Stimulated activated CD4-positive, alpha-beta T cell treated with anti-CD3 and anti-CD28 coated beads, Interleukin-4, amount 100 ng/mL, for 1 hour (primary cell): Measurements from ENCODE around the gene NEK4.

Experiments
- DNase-seq: peaks from one replicate; pipeline ENCODE4 v3.0.0-alpha.2; 2020

The NEK4 gene

DNA sequence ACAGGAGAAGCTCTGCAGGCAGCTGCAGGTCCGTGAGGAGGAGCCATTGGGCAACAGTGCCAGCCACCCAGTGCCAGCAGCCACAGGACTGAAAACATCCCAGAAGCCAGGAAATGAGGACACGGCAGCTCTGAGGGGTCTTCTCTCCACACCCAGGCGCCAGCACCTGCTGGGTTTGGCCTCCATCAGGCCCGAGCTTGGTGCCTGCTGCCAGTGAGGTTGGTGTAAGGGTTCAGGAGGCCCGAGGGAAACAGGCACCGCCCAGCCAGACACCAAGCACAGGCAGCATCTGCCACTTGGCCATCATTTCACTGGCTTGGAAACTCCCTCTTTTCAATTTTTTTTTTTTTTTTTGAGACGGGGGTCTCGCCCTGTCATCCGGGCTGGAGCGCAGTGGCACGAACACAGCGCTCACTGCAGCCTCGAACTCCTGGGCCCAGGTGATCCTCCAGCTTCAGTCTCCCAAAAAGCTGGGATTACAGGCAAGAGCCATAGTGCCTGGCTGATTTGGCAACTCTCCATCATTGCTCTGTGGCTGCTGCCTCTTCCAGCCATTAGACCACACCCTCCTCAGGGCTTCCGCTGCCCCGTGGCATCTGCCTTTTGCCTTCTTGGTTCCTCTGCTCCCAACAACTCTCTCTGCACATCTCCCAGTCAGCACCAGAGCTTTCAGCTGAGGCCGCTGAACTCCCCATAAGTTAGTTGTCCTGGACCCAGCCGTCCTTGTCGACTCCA, 22.4 kb upstream of the NEK4 start:
- DNase-seq, result no peak

DNA sequence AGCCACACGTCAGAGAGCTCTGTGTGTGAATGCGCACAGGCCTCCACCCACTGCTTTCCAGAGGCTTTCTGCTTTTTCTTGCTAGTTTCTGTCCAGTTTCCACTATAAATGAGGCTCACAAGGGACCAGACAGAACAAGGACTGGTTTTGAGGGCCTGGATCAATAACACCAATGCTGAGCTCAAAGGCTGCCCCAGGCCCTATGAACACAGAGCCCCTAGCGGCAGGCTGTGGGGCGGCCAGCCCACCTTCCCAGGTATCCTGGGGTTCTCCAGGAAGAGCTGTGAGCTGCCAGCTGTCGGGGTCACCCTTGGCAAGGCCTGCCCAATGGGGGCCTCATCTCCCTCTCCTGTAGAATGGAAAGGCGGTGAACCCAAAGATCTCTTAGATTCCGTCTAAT, 21.7 kb upstream of the NEK4 start:
- DNase-seq, result no peak

DNA sequence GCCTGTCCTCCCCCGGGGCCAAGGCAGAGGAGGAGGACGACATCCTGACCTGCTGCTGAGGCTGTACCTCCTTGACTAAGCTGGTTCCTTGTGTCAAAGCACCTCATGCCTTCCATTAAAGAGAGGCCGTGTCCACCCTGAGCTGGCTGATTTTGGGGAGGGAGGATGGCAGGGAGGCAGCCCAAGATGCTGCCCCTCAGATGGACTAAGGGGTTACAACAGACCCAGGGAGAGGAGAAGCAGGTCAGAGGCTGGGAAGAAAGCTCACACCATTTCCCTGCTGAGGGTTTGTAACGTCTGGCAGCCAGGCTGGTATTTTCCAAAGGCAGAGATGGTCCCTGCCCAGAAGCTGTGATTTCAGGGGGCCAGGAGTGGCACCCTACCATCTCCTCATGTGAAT, 21.2 kb upstream of the NEK4 start:
- DNase-seq, result no peak

DNA sequence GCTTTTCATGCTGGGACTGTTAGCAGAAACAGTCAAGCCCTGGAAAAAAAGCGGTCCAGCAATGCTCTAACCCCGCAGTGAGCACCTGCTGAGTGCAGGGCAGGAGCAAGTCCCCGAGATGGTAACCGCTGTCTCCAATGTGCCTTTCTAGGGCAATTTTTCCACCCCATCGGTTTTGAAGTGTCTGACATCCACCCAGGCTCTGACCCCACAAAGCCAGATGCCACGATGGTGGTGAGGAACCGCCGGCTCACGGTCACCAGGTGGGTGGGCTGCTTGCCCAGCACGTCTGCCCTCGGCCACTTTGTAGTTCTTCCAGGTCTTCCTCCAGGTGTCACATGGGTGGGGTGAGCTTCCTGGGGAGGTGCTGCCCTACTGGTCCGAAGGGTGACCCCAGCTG, 20.6 kb upstream of the NEK4 start:
- no peak for DNase-seq

DNA sequence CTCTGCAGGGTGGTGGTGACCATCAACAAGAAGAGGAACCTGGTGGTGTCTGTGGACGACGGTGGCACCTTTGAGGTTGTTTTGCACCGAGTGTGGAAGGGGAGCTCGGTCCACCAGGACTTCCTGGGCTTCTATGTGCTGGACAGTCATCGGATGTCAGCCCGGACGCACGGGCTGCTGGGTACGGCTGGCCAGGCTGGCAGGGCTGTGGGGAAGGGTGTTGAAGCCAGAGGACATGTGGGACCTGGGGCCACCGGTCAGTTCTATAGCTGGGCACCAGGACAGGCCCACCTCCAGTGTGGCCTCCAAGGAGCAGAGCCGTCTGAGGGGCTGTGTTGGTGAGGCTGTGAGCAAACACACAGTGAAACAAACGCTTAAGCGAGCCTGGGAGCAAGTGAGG, 20.0 kb upstream of the NEK4 start:
- DNase-seq, result no peak

DNA sequence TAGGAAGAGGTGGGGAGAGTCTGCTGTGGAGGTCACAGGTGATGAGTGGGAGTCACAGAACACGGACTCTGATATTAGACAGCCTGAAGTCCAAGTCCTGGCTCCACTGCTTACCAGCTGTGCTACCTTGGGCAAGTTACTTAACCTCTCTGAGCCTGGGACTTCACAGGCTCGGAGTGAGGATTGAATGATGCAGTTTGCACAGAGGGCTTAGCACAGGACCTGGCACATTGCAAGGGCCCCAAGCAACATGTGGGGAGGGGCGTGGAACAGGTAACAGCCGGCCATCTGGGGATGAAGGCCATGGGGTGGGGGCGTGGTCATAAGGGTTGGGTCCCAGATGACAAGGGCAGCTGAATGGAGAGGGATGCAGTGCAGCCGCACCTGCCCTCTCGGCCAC, 19.6 kb upstream of the NEK4 start:
- DNase-seq, result no peak

DNA sequence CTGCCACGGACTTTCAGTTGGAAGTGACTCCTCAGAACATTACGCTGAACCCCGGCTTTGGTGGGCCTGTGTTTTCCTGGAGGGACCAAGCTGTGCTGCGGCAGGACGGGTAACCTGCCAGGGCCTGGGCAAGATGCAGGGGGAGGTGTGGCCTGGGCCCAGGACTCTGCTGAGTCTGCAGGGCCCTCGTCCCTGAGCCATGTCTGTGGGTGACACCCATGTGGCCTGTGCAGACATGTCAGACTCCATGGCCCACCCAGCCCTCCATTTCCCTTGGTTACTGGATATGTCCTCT, 19.0 kb upstream of the NEK4 start:
- DNase-seq, result no peak

DNA sequence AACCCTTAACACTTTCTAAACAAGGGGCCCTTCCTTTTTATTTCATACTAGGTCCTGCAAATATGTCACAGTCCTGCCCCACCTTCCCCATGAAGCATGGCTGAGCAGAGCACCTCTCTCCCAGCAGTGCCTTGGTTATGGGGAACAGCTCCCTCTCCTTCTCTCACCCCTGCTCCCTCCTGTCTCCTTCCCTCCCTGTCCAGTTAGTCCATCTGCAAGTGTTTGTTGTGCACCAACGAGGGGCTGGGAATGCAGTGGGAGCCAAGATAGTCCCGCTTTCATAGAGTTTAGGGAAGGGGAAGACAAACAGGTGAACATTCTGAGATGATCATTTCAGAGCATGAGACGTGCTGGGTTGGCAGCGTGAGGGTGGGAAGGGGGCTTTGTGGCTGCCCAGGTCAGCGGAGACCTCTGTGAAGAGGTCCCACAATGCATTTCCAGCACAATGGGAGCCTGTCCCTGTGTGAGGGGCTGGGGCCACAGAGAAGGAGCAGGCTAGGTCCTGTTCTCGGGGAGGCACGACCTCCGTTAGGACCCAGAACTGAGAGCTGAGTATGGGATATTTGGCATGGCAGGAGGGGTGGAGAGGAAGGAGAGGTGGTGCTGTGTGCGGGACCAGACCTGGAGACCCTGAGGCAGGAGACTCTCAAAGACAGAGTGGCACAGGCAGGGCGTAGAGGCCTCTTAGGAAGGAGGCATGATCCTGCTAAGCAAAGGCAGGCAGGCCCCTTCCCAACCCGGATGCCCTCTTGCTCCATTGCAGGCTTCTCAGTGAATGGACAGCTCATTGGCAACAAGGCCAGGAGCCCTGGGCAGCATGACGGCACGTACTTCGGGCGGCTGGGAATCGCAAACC, 18.4 kb upstream of the NEK4 start:
- DNase-seq, result no peak

DNA sequence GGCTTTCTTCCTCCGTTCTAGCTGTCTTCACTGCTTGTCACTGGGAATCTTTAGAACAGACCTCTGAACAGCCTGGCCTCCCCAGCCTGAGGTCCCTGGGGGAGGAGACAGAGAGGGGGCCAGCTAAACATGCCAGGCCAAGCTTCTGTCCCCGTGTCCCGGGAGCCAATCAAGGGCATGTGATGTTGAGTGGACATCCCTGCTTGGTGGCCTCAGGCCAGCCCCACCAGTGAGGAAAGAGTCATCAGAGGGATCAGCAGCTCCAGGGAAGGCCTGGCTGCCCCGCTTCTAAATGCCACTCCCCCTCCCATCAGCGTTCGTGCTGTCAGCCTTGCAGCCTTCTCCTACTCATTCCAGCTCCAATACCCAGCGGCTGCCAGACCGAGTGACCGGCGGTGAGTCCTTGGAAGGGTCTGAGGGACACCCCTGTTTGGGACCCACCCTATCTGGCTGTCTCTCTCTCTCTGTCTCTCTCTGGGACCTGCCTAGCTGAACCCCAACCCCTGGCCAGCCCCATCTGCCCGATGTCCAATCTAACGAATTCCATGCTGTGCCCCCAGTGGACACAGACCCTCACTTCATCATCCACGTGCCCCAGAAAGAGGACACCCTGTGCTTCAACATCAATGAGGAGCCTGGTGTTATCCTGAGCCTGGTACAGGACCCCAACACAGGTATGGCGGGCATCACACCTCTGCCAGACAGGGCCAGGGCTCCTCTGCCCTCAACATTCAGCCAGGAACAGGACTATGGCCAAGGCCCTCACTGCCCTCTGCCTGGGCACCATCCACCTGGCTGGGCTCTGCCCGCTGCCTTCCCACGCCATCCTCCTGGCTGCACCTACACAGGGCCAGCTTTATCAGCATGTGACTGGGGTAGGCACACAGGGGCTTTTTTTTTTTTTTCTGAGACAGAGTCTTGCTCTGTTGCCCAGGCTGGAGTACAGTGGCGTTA, 17.2 kb upstream of the NEK4 start:
- DNase-seq, result no peak

DNA sequence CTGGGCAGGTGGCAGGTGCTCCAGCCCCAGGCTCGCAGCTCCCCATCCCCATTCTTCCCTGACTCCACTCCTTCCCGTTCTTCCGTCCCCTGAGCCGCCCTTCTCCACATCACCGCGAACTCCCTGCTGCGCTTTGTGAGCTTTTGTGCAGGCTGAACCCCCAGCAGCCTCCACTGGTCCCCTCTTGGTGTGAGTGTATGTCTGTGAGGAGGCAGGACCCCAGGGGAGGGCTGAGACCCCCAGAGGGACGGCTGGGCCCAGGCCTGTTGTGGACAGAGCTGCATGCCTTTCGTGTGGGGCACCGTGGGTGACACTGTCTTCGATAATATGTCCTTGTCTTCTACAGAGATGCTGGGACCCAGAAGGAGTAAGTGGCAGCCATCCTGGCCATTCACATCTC, 16.5 kb upstream of the NEK4 start:
- no peak for DNase-seq

DNA sequence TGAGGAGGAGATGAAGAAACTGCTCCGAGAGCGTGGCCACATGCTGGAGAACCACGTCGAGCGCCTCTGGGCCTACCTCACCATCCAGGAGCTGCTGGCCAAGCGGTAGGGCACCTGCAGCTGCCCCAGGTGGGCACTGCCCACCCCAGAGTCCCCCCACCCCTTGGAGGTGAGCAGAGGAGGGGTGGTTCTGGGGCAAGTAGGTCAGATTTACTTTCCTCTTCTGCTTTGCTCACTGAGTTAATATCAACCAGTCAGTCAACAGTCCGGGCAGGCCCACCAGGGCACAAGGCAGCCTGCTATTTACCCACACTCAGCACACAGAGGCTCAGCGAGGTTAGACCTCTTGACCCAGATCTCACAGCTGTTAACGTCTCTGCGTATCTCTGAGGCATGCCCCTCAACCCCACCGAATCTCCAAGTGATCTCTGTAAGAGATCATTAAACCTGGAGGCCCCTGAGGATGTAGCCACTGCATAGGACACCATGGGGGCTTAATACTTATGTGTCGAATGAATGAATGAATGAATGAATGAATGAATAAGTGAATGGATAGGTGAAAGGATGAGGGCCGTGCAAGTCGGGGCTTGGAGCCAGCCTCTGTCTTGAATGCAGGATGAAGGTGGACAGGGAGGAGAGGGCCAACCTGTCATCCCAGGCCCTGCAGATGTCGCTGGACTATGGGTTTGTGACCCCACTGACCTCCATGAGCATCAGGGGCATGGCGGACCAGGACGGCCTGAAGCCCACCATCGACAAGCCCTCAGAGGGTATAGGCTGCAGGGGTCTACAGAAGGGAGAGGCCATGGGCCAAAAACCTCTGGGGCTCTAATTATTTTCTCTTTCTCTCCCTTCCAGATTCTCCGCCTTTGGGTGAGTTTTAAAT, 15.8 kb upstream of the NEK4 start:
- no peak for DNase-seq

DNA sequence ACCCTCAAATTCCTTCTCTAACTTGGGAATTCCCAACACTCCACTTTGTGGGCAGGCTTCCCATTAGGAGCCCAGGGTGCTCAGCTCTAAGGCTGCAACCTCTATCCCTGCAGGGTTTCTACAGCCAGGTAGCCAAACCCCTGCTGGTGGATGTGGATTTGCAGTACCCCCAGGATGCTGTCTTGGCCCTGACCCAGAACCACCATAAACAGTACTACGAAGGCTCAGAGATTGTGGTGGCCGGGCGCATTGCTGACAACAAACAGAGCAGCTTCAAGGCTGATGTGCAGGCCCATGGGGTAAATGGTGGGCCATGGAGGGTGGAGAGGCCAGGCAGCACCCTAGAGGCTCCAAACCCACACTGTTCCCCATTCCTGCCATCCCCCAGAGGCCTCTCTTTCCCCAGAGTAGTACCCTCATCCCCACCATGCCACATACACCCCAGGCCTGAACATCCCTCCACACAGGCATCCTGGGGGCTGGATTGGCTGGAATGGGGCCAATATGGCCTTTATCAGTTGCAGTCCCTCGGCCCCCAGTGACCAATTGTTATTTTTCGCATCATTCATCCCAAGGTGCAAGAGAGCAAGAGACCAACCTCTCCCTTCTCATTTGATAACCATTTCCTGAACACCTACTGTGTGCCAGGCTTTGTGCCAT, 14.3 kb upstream of the NEK4 start:
- DNase-seq, result no peak

DNA sequence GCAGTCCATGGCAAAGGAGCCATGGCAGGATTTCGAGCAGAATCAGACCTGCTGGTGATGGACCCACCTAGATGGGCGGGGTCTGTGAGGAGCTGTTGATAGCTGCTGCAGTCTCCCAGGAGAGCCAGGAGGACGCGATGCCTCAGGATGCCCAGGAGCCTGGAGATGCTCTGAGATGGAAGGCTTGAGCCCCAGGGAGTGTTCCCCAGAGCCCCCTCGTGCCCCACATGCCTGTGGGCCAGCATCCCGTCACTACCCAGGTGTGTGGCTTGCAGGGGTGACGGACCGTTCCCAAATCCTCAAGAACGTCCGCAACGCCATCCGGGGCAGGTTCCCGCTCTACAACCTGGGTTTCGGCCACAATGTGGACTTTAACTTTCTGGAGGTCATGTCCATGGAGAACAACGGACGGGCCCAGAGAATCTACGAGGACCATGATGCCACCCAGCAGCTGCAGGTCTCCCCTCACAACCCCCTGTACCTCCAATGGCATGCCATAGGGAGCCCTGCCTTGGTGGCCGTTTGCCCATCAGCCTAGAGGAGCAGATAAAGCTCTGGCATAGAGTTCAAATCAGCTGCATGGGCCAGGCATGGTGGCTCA, 13.4 kb upstream of the NEK4 start:
- no peak for DNase-seq

DNA sequence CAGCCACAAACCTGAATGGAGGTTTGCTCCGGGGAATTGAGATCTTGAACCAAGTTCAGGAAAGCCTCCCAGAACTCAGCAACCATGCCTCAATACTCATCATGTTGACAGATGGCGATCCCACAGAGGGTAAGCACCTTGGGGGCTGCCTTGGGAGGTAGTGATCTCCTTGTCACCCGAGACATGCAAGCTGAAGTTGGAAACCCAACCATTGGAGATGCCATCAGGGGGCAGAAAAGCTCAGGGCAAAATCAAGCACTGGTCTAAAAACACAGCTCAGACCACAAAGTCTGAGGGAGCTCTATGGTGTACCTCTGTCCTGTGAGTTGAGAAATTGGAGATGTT, 12.4 kb upstream of the NEK4 start:
- DNase-seq, result no peak

DNA sequence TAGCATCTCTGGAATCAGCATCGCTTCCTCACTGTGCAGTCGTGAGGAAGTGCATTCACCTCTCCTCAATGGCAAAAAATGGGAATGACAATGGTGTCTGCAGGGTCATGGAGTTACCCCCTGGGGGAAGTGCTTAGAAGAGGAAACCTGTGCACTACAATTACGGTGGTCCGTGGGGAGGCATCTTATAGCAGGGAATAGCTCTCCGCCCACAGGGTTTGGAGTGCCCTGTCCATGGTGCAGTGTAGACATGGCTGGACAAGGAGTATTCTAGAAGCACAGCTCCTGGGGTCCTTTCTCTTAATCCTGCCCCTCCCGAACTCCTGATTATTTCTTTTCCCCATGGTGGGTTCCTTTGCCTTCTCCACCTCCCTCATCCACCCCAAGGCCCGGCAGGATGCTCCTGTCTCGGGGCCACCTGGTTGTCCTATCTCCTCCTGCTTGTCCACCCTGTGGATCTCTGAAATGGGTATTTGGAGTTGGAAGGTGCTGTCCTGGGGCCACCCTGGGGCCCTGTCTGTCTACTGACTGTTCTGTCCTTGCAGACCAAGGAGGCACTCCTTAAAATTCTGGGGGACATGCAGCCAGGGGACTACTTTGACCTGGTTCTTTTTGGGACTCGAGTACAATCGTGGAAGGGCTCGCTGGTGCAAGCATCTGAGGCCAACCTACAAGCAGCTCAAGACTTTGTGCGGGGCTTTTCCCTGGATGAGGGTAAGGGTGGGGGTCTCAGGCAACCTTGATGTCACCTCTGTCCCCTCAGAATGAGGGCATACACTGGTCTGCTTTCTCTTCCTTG, 11.9 kb upstream of the NEK4 start:
- no peak for DNase-seq

DNA sequence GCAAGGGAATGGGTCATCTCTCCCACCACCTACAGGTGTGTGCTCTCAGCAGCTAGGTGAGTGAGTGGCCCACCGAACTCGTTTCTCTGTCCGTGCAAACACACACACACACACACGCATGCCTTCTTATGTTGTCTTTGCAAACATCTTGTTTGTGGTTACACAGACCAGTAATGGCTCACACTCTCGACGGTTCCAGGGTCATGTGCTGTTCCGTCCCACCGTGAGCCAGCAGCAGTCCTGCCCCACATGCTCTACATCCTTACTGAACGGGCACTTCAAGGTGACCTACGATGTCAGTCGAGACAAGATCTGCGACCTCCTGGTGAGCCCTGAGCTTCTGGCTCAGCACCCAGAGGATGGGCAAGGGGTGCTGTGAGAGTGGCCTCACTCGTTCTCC, 11.0 kb upstream of the NEK4 start:
- DNase-seq, result no peak

DNA sequence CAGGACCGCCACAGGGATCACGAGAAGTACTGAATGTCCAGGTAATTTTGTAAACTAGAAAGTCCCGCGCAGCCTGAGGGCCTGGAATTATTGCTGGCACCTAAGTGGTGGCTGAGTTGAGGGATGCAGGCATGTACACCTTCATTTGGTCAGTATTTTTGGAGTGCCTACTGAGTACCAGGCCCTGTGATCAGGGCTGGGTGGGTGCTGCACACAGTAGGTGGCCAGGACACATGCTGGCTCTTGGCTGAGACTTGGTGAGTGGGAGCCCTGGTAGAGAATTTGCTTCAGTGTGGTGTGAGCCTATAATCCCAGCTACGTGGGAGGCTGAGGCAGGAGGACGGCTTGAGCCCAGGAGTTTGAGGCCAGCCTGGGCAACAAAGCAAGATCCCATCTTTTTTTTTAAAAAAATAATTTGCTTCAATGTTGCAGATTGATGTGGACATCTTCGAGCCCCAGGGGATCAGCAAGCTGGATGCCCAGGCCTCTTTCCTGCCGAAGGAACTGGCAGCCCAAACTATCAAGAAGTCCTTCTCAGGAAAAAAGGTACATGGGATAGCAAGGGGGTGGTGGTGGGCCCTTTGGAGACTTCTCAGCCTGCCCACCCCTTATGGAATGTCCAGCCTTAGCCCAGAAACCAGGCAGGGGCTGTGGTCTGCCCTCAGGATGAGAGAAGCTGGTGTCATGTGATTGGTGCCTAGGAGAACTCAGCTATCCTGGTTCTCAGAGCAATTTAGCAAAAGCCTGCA, 9.3 kb upstream of the NEK4 start:
- DNase-seq, result no peak

DNA sequence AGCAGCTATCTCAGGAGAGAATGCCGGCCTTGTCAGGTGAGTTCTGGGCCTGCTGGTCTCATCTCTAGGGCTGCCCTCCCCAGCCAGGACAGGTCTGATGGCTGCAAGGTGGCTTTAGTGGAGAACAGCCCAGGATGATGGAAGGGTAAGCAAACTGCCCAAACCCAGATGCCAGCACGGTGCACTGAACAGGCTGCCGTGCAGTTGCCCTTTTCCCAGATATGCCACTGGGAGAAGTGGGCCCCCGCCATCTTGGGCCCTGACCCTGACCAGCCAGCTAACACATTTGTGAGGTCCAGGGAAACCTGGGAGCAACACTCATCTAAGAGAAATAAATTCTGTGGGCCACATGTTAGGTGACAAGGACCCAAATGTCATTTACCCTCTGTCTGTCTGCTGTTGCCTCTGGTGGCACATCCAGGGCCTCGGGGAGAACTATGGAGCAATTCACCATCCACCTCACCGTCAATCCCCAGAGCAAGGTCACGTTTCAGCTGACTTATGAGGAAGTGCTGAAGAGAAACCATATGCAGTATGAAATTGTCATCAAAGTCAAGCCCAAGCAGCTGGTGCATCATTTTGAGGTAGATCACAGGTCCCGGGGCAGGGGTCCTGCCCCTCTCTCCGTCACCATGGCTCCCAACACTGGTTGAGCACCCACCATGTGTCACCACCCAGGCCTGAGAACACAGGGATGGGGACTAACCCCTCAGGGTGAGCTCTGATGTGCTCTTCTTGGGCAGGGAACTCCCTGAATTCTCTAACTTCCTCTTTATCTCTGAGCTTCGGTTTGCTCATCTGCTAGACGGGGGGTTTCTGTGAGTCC, 8.5 kb upstream of the NEK4 start:
- DNase-seq, result no peak
